ENCODE results near the gene RNFT2. TPM values are rescaled to one million over a fixed set of nuclear protein-coding genes. Genes with fewer than 3 reads are reported as not detected.

The RNFT2 gene
- total RNA-seq, 1 donor from 2014 or later = 6.4 TPM

GRCh38 chr12:116876151-116876869, 138.2 kb downstream of the RNFT2 start:
- Histone ChIP-seq H3K9me3 (no peaks in the 10 kb centered on the region), H3K36me3 (no peaks in the 10 kb centered on the region), H3K4me3 (no peak overlapping the region), H3K4me1 (peaks cover 28% of the 10 kb centered on the region), H3K27me3 (peaks cover 5% of the 10 kb centered on the region), H3K27ac (no peak overlapping the region)
- intact Hi-C loops (cut with DNase I) = no loop called here
- TF ChIP-seq POLR2A (IDR thresholded peaks at IDR 0.05) = no peak
- TF ChIP-seq CTCF (IDR thresholded peaks at IDR 0.05) = no peak
- no peak for TF ChIP-seq POLR2AphosphoS5 (IDR thresholded peaks at IDR 0.05; ENCODE audit: insufficient read depth in 1 of 2, low read depth in 1 of 2)
- no peak for DNase-seq (ENCODE audit: extremely low spot score in 2 of 2)

- Histone ChIP-seq H3K27ac (no peak overlapping the region), H3K4me3 (no peak overlapping the region), H3K4me1 (peaks cover 37% of the 10 kb centered on the region), H3K9me3 (no peaks in the 10 kb centered on the region), H3K36me3 (no peaks in the 10 kb centered on the region), H3K27me3 (peaks cover 11% of the 10 kb centered on the region)
- TF ChIP-seq POLR2AphosphoS5 (IDR thresholded peaks at IDR 0.05; ENCODE audit: insufficient read depth in 1 of 2, low read depth in 1 of 2) (no peak), CTCF (IDR thresholded peaks at IDR 0.05) (no peak), POLR2A (IDR thresholded peaks at IDR 0.05) (no peak)
- intact Hi-C loops (cut with DNase I) = no loop called here
- no peak for DNase-seq (ENCODE audit: extremely low spot score in 2 of 2)
These were observed 140.7 kb downstream of the RNFT2 start for GRCh38 chr12:116878567-116879508.

GRCh38 chr12:116879509-116880212, 141.5 kb downstream of the RNFT2 start:
- Histone ChIP-seq H3K9me3 (no peaks in the 10 kb centered on the region), H3K27me3 (peaks cover 11% of the 10 kb centered on the region), H3K27ac (no peak overlapping the region), H3K36me3 (no peaks in the 10 kb centered on the region), H3K4me3 (no peak overlapping the region), H3K4me1 (peaks cover 37% of the 10 kb centered on the region)
- intact Hi-C loops (cut with DNase I) = no loop called here
- TF ChIP-seq CTCF (IDR thresholded peaks at IDR 0.05) (no peak), POLR2AphosphoS5 (IDR thresholded peaks at IDR 0.05; ENCODE audit: insufficient read depth in 1 of 2, low read depth in 1 of 2) (no peak), POLR2A (IDR thresholded peaks at IDR 0.05) (no peak)
- no peak for DNase-seq (ENCODE audit: extremely low spot score in 2 of 2)

GRCh38 chr12:116880213-116880816, 142.2 kb downstream of the RNFT2 start:
- DNase-seq (ENCODE audit: extremely low spot score in 2 of 2) = no peak
- no peak overlapping the region for H3K27ac ChIP-seq
- intact Hi-C loops (cut with DNase I) = no loop called here
- TF ChIP-seq POLR2AphosphoS5 (IDR thresholded peaks at IDR 0.05; ENCODE audit: insufficient read depth in 1 of 2, low read depth in 1 of 2) (no peak), POLR2A (IDR thresholded peaks at IDR 0.05) (no peak), CTCF (IDR thresholded peaks at IDR 0.05) (no peak)
- H3K27me3 ChIP-seq = peaks cover 11% of the 10 kb centered on the region
- H3K9me3 ChIP-seq = no peaks in the 10 kb centered on the region
- H3K4me3 ChIP-seq = peak overlapping the region in 1 of 2 donors; percentile 46
- peaks cover 37% of the 10 kb centered on the region for H3K4me1 ChIP-seq
- H3K36me3 ChIP-seq = no peaks in the 10 kb centered on the region
